Loucy (cell line): ENCODE data around the gene BRINP2.

Experiments used
- CTCF ChIP-seq: fragments of 200-600 bp; sonication (generic); conservative IDR thresholded peaks from 2 replicates; pipeline ENCODE4 v1.5.1; 2014; ENCODE audit warnings: mild to moderate bottlenecking, antibody characterized with exemption, low read length
- EZH2phosphoT487 ChIP-seq: fragments of 200-600 bp; IDR thresholded peaks from 2 replicates; pipeline ENCODE4 v1.6.1; 2018; ENCODE audit warnings: antibody characterized with exemption, mild to moderate bottlenecking, moderate library complexity, borderline replicate concordance

GRCh38 chr1:177170756-177171535, at the start of gene BRINP2:
- TF ChIP-seq CTCF (no peak), EZH2phosphoT487 (no peak)
